HG03460 (cell line): ENCODE measurements around the gene INPP1.
A peak's percentile ranks its signal among the peaks of the same experiment; 100 is the strongest.
"Not testable (repeated sequence)": the region's sequence is repeated elsewhere in the genome, so short reads cannot be mapped to it uniquely, and the experiment has no call there.

ENCODE experiments used
- ATAC-seq: cut with Tn5 transposase; IDR thresholded peaks from one replicate; pipeline ENCODE4 v1.9.1; 2021; ENCODE audit not compliant: unreplicated experiment

The INPP1 gene, protein sequence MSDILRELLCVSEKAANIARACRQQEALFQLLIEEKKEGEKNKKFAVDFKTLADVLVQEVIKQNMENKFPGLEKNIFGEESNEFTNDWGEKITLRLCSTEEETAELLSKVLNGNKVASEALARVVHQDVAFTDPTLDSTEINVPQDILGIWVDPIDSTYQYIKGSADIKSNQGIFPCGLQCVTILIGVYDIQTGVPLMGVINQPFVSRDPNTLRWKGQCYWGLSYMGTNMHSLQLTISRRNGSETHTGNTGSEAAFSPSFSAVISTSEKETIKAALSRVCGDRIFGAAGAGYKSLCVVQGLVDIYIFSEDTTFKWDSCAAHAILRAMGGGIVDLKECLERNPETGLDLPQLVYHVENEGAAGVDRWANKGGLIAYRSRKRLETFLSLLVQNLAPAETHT

DNA sequence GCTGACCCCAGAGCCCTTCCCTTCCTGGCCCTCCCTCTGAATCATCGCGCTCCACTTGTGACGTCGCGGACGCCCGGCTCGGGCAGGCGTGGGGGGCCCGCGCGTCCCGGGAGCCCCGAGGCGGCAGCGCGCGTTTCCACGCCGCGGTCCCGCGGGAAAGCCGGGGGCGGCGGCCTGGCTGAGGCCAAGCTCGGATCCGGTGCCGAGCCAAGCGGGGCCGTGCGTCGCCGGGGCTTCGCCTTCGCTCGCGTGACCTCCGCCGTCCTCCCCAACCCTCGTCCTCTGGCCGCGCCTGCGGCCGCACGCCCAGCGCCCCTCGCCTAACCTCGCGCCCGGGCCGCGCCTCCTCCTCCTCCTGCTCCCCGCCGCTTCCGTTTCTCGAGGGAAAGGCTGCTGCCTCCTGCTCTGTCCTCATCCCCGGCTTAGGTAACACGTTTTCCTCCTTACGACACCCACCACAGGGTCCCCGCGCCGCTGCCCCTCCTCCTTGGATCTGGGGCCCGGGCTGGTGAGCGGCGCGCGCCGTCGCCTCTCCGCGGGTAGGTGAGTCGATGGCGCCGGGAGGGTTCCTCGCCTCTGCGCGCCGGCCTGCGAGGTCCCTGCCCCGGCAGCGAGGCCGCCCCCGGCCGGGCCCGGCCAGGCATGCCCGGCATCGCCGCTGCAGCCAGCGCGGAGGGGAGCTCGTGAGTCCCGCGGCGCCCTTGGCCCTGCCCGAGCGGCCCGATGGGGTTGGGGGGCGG is at the start of gene INPP1:
TSS of gene INPP1 (plus strand) at position 54 of the 740 bp plus-strand sequence. CDS start 16,514 bp downstream, outside the sequence.
- ATAC-seq: peak; percentile 58

GRCh38 chr2:190297880-190298279 is 45.5 kb upstream of the INPP1 start:
- not testable (repeated sequence) for ATAC-seq

DNA sequence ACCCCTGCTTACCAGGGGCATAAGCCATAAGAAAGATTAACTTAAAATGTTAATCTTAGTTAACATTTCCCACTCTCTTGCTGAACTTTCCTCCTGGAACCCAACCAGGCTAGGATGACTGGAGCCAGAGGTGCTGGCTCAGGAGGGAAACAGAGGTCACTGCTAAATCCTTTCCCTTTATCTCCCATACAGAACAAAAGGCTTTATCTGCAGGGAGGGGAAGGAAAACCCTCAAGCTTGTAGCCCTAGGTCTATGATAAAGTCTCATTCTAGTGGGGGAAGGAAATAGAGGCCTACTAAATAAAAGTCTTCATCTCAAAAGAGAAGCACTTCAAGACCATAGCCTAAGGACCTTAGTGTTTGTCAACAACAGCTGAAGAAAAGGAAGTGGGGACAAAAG is 42.4 kb upstream of the INPP1 start:
- no peak for ATAC-seq

DNA sequence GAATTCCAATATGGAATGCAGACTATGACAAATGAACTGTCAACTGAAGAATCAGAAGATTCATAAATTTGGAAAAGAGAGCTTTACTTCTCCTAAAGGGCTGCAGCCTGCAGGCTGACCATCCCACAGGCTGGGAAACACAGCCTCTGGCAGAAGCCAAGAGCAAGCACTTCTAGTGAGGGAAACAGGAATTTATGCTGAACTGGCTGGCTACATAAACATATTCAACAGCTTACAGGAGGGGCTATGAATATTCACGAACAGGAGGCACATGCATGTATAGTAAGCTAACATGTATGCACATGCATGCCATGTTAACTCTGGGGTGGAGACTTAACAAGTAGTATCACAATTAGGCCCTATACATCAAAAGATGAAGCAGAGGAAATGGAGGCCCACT is 41.3 kb upstream of the INPP1 start:
- ATAC-seq: no peak

GRCh38 chr2:190303647-190304046 is 39.7 kb upstream of the INPP1 start:
- ATAC-seq: no peak

- ATAC-seq: no peak
Observed at GRCh38 chr2:190304404-190304803, 39.0 kb upstream of the INPP1 start.

GRCh38 chr2:190308031-190308430 is 35.4 kb upstream of the INPP1 start:
- ATAC-seq: no peak

GRCh38 chr2:190311893-190312634 is 31.3 kb upstream of the INPP1 start:
- ATAC-seq: no peak

- ATAC-seq: not testable (repeated sequence)
Observed at GRCh38 chr2:190312635-190313025, 30.8 kb upstream of the INPP1 start.

GRCh38 chr2:190313880-190314279 is 29.5 kb upstream of the INPP1 start:
- ATAC-seq: no peak

- ATAC-seq: no peak
Observed at GRCh38 chr2:190315273-190315672, 28.1 kb upstream of the INPP1 start.

DNA sequence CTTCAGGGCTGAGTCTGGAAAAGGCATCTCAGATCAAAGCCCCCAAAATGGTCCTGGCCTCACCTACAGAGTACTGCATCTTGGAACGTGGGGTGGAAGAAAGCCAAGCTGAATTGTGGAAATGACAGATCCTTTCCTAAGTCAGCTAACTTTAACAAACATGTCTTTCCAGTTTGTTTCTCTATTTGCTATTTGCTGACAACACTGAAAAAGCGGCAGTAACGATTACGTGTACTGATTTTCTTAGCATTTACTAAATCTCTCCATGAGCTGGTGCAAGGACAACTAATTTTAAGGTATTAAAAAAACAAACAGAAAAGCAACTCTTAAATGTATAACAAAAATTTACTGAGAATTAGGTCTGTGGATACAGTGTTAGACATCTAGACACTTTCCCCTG is 24.9 kb upstream of the INPP1 start:
- no peak for ATAC-seq

GRCh38 chr2:190318931-190319554 is 24.3 kb upstream of the INPP1 start:
- peak; percentile 39 for ATAC-seq

- peak; percentile 95 for ATAC-seq
Observed at GRCh38 chr2:190319555-190320498, 23.6 kb upstream of the INPP1 start, which contains the start of gene HIBCH. HIBCH (minus strand) TSS chr2:190319826; CDS start chr2:190319750, 76 bp downstream.

- no peak for ATAC-seq
Observed at GRCh38 chr2:190320696-190321095, 22.7 kb upstream of the INPP1 start.

- no peak for ATAC-seq
Observed at GRCh38 chr2:190323406-190323805, 20.0 kb upstream of the INPP1 start.

- no peak for ATAC-seq
Observed at GRCh38 chr2:190325588-190325987, 17.8 kb upstream of the INPP1 start.

GRCh38 chr2:190327867-190328572 is 15.4 kb upstream of the INPP1 start:
- no peak for ATAC-seq

- ATAC-seq: no peak
Observed at GRCh38 chr2:190328573-190329147, 14.7 kb upstream of the INPP1 start.
